ENCODE data around the gene CADM1. TPM values are rescaled to one million over a fixed set of nuclear protein-coding genes. Genes with fewer than 3 reads are reported as not detected.

CADM1 gene
- total and polyA plus RNA-seq, 10 of the 15 experiments (the other 5 are each of a cell fraction or from before 2014, with no cell fraction given), result 0.03 to 0.48 (median 0.15) TPM; not detected in 3

GRCh38 chr11:115524572-115524971 lies 20.4 kb upstream of the CADM1 start:
- no peaks in the 10 kb centered on the region for H3K4me1 ChIP-seq (ENCODE audit: control insufficient read depth, insufficient read depth, low read length)
- H3K4me3 ChIP-seq, result no peak overlapping the region
- BruUV-seq (replicated peaks), result no TSS peak
- ATAC-seq, result no peak
- TF ChIP-seq CTCF (IDR thresholded peaks at IDR 0.05 in 2 of 3, conservative IDR thresholded peaks at IDR 0.05 in 1 of 3; ENCODE audit: control insufficient read depth in 2 of 3, extremely low read depth in 1 of 3, insufficient read depth in 1 of 3, low read depth in 3 of 3, low read length in 3 of 3) (no peak), EED (IDR thresholded peaks at IDR 0.05; ENCODE audit: low read depth) (no peak), E2F4 (IDR thresholded peaks at IDR 0.05; ENCODE audit: low read depth, low read length) (no peak), POLR2A (IDR thresholded peaks at IDR 0.05; ENCODE audit: low read depth, low read length) (no peak), LARP7 (IDR thresholded peaks at IDR 0.05) (no peak), TCF12 (IDR thresholded peaks at IDR 0.05; ENCODE audit: low read depth, low read length) (no peak), RCOR1 (conservative IDR thresholded peaks at IDR 0.05; ENCODE audit: low read depth, low read length) (no peak), SMARCA5 (IDR thresholded peaks at IDR 0.05) (no peak), SIX5 (IDR thresholded peaks at IDR 0.05; ENCODE audit: low read depth, low read length, severe bottlenecking) (no peak), RUNX3 (IDR thresholded peaks at IDR 0.05; ENCODE audit: low read length) (no peak), NFYB (IDR thresholded peaks at IDR 0.05; ENCODE audit: insufficient read depth, low read depth, low read length) (no peak), USF1 (IDR thresholded peaks at IDR 0.05; ENCODE audit: borderline replicate concordance, extremely low read length, insufficient read depth, low read depth, low read length) (no peak), NFIC (IDR thresholded peaks at IDR 0.05; ENCODE audit: low read depth, low read length) (no peak), PRDM15 (CRISPR knock-in tag; IDR thresholded peaks at IDR 0.05) (no peak), MLLT1 (IDR thresholded peaks at IDR 0.05) (no peak), RAD21 (IDR thresholded peaks at IDR 0.05; ENCODE audit: insufficient read depth, low read depth, low read length) (no peak)
- ChIA-PET SMC1A (ENCODE audit: uncharacterized antibody, unreplicated experiment) (interaction anchor here (1.1 to 1.6 kb wide), 2 partner anchors 13 to 554 kb away, joined by 3 to 4 read pairs; no protein-coding TSS in a partner anchor), RAD21 (ENCODE audit: unreplicated experiment) (interaction anchor here (0.5 kb wide), 1 partner anchor 61 kb away, joined by 3 read pairs; no protein-coding TSS in a partner anchor), CTCF (no interaction called here), POLR2A (no interaction called here)
- 0% methylated on average over 1 of the region's 1 CpG for WGBS (ENCODE audit: insufficient coverage, insufficient replicate concordance, low lambda C conversion rate, missing lambda C conversion rate)
- in situ Hi-C loops (cut with MboI), result no loop called here
- H3K79me2 ChIP-seq (ENCODE audit: control insufficient read depth, insufficient read depth, low read length), result no peaks in the 10 kb centered on the region
- H3K9ac ChIP-seq (ENCODE audit: control insufficient read depth, insufficient read depth, low read length), result no peak overlapping the region
- H3K36me3 ChIP-seq (ENCODE audit: control insufficient read depth in 2 of 2, insufficient read depth in 2 of 2, low read length in 1 of 2), result no peaks in the 10 kb centered on the region
- FAIRE-seq, result no peak
- no peak for DNase-seq (ENCODE audit: low read depth, low spot score)
- no peak overlapping the region for H3K4me2 ChIP-seq (ENCODE audit: control insufficient read depth, insufficient read depth)
- no peaks in the 10 kb centered on the region for H3K9me3 ChIP-seq (replicated peaks; ENCODE audit: control insufficient read depth, insufficient read depth, low read length)
- intact Hi-C loops (cut with micrococcal nuclease; ENCODE audit: unreplicated experiment), result loop anchor here (10.0 kb wide), 1 partner anchor 750 kb away; no protein-coding TSS in a partner anchor
- no peak overlapping the region for H2AFZ ChIP-seq (ENCODE audit: control insufficient read depth, low read depth, low read length)
- H3K27me3 ChIP-seq (replicated peaks in 1 of 2; ENCODE audit: control insufficient read depth in 2 of 2, insufficient read depth in 2 of 2, low read length in 1 of 2), result peaks cover 0 to 4% of the 10 kb centered on the region in 2 experiments; a peak in 3 of 4 replicates
- no peaks in the 10 kb centered on the region for H4K20me1 ChIP-seq (ENCODE audit: control insufficient read depth, insufficient read depth)
- H3K27ac ChIP-seq (ENCODE audit: control insufficient read depth, insufficient read depth), result no peak overlapping the region
